Central memory CD8-positive, alpha-beta T cell (primary cell): ENCODE measurements around the gene RANBP2.

Source experiments
- ATAC-seq: fragments of 150-1000 bp; cut with Tn5 transposase; replicated peaks from 2 replicates; pipeline ENCODE4 v1.10.0; 2022; ENCODE audit warnings: mild to moderate bottlenecking, moderate FRiP score, moderate number of reproducible peaks; ENCODE audit not compliant: poor library complexity, severe bottlenecking; ENCODE audit errors: extremely low read depth
- DNase-seq, 2 donors: peaks; one replicate each; pipeline ENCODE4 v3.0.0; 2021; ENCODE audit warnings: low spot score in 2 of 2
- H3K27ac Mint-ChIP-seq: one replicate; pipeline ENCODE4 v1.8.0; 2022; ENCODE audit warnings: low read depth, mild to moderate bottlenecking, moderate library complexity, mixed read lengths
- H3K27me3 Mint-ChIP-seq: one replicate; pipeline ENCODE4 v1.8.0; 2022; ENCODE audit warnings: mixed read lengths
- H3K36me3 Mint-ChIP-seq: one replicate; pipeline ENCODE4 v1.8.0; 2022; ENCODE audit warnings: mild to moderate bottlenecking, moderate library complexity, mixed read lengths; ENCODE audit not compliant: insufficient read depth
- H3K4me1 Mint-ChIP-seq: one replicate; pipeline ENCODE4 v1.8.0; 2022; ENCODE audit warnings: mixed read lengths
- H3K4me3 Mint-ChIP-seq: one replicate; pipeline ENCODE4 v1.8.0; 2022; ENCODE audit warnings: mild to moderate bottlenecking, moderate library complexity, mixed read lengths
- H3K9me3 Mint-ChIP-seq: one replicate; pipeline ENCODE4 v1.8.0; 2022; ENCODE audit warnings: mixed read lengths

The RANBP2 gene

DNA sequence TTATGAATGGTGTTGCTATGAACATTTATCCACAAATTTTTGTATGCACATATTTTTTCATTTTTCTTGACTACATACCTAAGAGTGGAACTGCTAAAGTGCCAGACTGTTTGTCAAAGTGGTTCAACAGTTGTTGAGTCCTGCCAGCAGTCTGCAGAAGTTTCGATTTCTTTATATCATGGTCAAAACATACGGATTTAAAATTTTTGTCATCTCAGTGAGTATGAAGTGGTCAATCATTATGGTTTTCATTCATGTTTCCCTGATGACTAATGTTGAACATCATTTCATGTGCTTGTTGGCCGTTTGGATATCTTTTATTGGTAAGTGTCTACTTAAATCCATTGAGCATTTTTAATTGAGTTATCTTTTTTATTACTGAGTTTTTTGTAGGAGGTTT is 106.5 kb downstream of the RANBP2 start:
- no peak for ATAC-seq
- Mint-ChIP-seq H3K27me3 (no peaks in the 10 kb centered on the region), H3K4me1 (no peaks in the 10 kb centered on the region), H3K27ac (no peak overlapping the region), H3K4me3 (no peak overlapping the region), H3K9me3 (no peaks in the 10 kb centered on the region), H3K36me3 (peaks cover 2% of the 10 kb centered on the region)
- DNase-seq = no peak

DNA sequence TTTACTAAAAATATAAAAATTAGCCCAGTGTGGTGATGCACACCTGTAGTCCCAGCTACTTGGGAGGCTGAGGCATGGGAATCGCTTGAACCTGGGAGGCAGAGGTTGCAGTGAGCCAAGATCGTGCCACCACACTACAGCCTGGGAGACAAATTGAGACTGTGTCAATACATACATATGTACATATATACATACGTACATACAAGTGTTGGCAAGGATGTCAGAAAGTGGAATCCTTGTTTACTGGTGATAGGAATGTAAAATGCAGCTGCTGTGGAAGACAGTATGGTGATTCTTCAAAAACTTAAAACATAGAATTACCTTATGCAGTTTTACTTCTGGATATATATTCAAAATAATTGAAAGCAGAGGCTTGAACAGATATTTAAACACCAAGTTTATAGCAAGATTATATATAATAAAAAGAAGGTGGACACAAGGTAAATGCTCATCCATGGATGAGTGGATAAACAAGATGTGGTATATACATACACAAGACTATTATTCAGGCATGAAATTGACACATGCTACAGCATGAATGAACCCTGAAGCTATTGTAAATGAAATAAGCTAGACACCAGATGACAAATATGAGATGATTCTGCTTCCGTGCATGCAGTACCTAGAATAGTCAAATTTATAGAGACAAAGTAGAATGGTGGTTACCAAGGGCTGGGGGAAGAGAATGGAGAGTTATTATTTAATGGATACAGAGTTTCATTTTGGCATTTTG is 110.5 kb downstream of the RANBP2 start:
- Mint-ChIP-seq H3K36me3 (peaks cover 2% of the 10 kb centered on the region), H3K9me3 (no peaks in the 10 kb centered on the region), H3K27me3 (no peaks in the 10 kb centered on the region), H3K4me3 (no peak overlapping the region), H3K27ac (no peak overlapping the region), H3K4me1 (peaks cover 11% of the 10 kb centered on the region)
- DNase-seq = no peak
- no peak for ATAC-seq

DNA sequence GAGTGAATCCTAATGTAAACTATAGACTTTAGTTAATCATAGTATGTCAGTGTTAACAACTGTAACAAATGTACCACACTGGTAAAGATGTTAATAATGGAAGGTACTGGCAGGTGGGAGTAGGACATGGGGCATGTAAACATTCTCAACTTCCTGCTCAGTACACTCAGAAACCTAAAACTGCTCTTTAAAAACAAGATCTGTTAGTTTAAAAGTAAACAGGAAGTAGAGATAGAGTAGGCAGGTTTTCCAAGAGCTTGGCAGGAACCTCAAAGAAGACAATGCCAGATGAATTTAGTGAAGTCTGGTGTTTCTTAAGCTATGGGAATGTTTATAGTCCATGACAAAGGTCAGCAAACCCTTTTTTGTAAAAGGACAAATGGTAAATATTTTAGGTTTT is 113.9 kb downstream of the RANBP2 start:
- H3K36me3 Mint-ChIP-seq = peaks cover 4% of the 10 kb centered on the region
- DNase-seq = no peak
- H3K9me3 Mint-ChIP-seq = no peaks in the 10 kb centered on the region
- H3K27ac Mint-ChIP-seq = peak overlapping the region; percentile 42
- peak overlapping the region; percentile 61 for H3K4me3 Mint-ChIP-seq
- ATAC-seq = peak; percentile 28
- peaks cover 11% of the 10 kb centered on the region for H3K4me1 Mint-ChIP-seq
- no peaks in the 10 kb centered on the region for H3K27me3 Mint-ChIP-seq

DNA sequence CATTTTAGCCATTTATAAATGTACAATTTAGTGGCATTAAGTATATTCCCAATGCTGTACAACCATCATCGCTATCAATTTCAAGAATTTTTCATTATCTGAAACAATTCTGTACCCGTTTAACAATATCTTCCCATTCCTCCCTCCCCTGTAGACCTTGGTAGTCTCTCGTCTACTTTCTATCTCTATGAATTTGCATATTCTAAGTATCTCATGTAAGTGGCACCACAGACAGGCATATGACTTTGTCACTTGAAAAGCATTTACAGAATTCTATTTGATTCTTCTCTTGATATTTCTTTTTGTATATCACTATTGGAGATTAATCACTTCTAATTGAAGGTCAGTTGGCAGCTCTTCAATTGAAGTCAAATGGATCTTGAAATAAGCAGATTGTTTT is 115.3 kb downstream of the RANBP2 start:
- Mint-ChIP-seq H3K9me3 (no peaks in the 10 kb centered on the region), H3K4me3 (no peak overlapping the region), H3K4me1 (peaks cover 11% of the 10 kb centered on the region), H3K36me3 (peaks cover 2% of the 10 kb centered on the region), H3K27me3 (no peaks in the 10 kb centered on the region), H3K27ac (no peak overlapping the region)
- ATAC-seq (no peak), DNase-seq (no peak)

DNA sequence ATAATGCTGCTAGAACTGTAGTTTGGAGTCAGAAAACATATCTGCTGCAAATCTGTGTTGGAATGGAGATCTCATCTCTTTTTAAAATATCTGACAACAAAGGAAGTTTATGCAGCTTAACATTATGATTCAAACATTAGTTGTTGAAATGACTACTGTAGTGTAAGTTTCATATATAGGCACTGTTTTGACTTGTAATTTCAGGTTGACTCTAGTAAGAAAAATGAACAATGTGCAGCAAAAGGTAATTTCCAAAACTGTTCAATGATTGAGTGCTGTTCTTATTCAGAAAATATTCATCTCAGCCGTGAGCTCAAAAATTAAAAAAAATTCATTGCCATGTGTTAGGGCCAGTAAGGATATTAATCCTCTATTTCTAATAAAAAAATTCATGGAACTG is 115.8 kb downstream of the RANBP2 start:
- Mint-ChIP-seq H3K4me1 (peaks cover 11% of the 10 kb centered on the region), H3K4me3 (no peak overlapping the region), H3K9me3 (no peaks in the 10 kb centered on the region), H3K27me3 (no peaks in the 10 kb centered on the region), H3K27ac (no peak overlapping the region), H3K36me3 (peaks cover 2% of the 10 kb centered on the region)
- no peak for ATAC-seq
- no peak for DNase-seq
